ENCODE data around the gene GAK.

DNA sequence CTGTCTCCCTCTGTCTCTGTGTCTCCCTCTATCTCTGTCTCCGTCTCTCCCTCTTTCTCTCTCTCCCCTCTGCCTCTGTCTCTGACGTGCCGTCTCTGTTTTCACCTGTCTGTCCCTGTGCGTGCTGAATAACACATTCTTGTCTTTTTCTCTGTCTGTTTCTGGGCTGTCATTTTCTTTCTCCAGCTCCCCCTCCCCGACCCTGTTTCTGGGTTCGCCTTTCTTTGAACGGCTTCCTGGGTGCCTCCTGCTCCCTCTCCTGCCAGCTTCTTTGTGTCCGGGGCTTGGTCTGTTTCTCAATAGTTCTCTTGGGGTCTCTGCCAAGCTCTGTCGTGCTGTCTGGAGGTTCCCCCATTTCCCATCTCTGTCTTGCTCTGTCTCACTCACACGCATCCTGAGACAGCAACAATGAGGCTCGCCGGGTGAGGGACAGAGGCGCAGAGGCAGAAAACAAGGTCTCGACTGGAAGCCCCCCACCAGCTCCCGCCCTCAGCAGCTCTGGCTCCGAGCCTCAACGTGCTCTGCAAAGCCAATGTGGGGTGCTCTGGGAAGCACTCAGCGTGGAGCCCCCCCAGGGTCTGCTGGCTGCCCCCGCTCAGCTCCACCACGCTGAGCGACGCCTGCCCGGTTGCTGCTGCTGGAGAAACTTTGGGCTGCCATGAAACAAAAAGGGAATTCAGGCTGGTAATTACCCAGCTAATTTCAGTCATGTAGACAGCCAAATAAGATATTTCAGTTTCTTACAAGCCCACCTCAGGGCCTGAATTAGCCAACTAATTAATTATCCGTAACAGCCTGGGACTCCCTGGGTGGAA lies 109.5 kb downstream of the GAK start:
- TF ChIP-seq KDM5B (CRISPR knock-in tag; IDR thresholded peaks at IDR 0.05; ENCODE audit: borderline replicate concordance) (no peak), ASH2L (IDR thresholded peaks at IDR 0.05; ENCODE audit: insufficient read length, low read depth, low read length) (no peak), RXRA (CRISPR knock-in tag; IDR thresholded peaks at IDR 0.05) (no peak), MTF1 (CRISPR knock-in tag; IDR thresholded peaks at IDR 0.05) (no peak), POLR2A (IDR thresholded peaks at IDR 0.05; ENCODE audit: insufficient read depth in 1 of 2, low read depth in 2 of 2, low read length in 2 of 2) (no peak), MYNN (CRISPR knock-in tag; IDR thresholded peaks at IDR 0.05; ENCODE audit: low read depth) (no peak), ZNF264 (CRISPR knock-in tag; IDR thresholded peaks at IDR 0.05) (no peak), MYC (CRISPR knock-in tag; IDR thresholded peaks at IDR 0.05; ENCODE audit: borderline replicate concordance) (no peak), SMAD3 (CRISPR knock-in tag; IDR thresholded peaks at IDR 0.05) (no peak)
